ENCODE results near the gene RSL1D1.

Gene RSL1D1

GRCh38 chr16:11869353-11870228 lies 18.2 kb upstream of the RSL1D1 start:
- TF ChIP-seq POLR2A (IDR thresholded peaks at IDR 0.05; ENCODE audit: low read length): no peak
- no peak for TF ChIP-seq GATA1 (IDR thresholded peaks at IDR 0.05; ENCODE audit: low read depth, low read length)
- DNase-seq: no peak

GRCh38 chr16:11868412-11868980 lies 17.2 kb upstream of the RSL1D1 start:
- TF ChIP-seq POLR2A (IDR thresholded peaks at IDR 0.05; ENCODE audit: low read length) (no peak), GATA1 (IDR thresholded peaks at IDR 0.05; ENCODE audit: low read depth, low read length) (no peak)

GRCh38 chr16:11862489-11862888 lies 11.1 kb upstream of the RSL1D1 start:
- DNase-seq: no peak
- TF ChIP-seq POLR2A (IDR thresholded peaks at IDR 0.05; ENCODE audit: low read length) (no peak), GATA1 (IDR thresholded peaks at IDR 0.05; ENCODE audit: low read depth, low read length) (no peak)

More at GRCh38 chr16:11868412-11868980, 17.2 kb upstream of the RSL1D1 start:
- no peak for DNase-seq

- no peak for DNase-seq
- TF ChIP-seq GATA1 (IDR thresholded peaks at IDR 0.05; ENCODE audit: low read depth, low read length) (no peak), POLR2A (IDR thresholded peaks at IDR 0.05; ENCODE audit: low read length) (no peak)
Observed at GRCh38 chr16:11857161-11857560, 5.8 kb upstream of the RSL1D1 start.

- peak; percentile 30 to 60 for DNase-seq
- TF ChIP-seq GATA1 (IDR thresholded peaks at IDR 0.05; ENCODE audit: low read depth, low read length): no peak
Observed at GRCh38 chr16:11852092-11852809, 909 bp upstream of the RSL1D1 start.

GRCh38 chr16:11848842-11849241 lies 2.5 kb downstream of the RSL1D1 start:
- TF ChIP-seq GATA1 (IDR thresholded peaks at IDR 0.05; ENCODE audit: low read depth, low read length) (no peak), POLR2A (IDR thresholded peaks at IDR 0.05; ENCODE audit: low read length) (no peak)

GRCh38 chr16:11844499-11844898 lies 6.8 kb downstream of the RSL1D1 start:
- no peak for DNase-seq
- no peak for TF ChIP-seq POLR2A (IDR thresholded peaks at IDR 0.05; ENCODE audit: low read length)
- TF ChIP-seq GATA1 (IDR thresholded peaks at IDR 0.05; ENCODE audit: low read depth, low read length): no peak

More at GRCh38 chr16:11848842-11849241, 2.5 kb downstream of the RSL1D1 start:
- peak in 1 of 2 experiments; percentile 65 for DNase-seq

GRCh38 chr16:11843861-11844260 lies 7.5 kb downstream of the RSL1D1 start:
- DNase-seq: no peak
- no peak for TF ChIP-seq POLR2A (IDR thresholded peaks at IDR 0.05; ENCODE audit: low read length)
- no peak for TF ChIP-seq GATA1 (IDR thresholded peaks at IDR 0.05; ENCODE audit: low read depth, low read length)

GRCh38 chr16:11843206-11843605 lies 8.1 kb downstream of the RSL1D1 start:
- no peak for DNase-seq
- TF ChIP-seq GATA1 (IDR thresholded peaks at IDR 0.05; ENCODE audit: low read depth, low read length) (no peak), POLR2A (IDR thresholded peaks at IDR 0.05; ENCODE audit: low read length) (no peak)

- TF ChIP-seq POLR2A (IDR thresholded peaks at IDR 0.05; ENCODE audit: low read length) (no peak), GATA1 (IDR thresholded peaks at IDR 0.05; ENCODE audit: low read depth, low read length) (no peak)
- no peak for DNase-seq
Observed at GRCh38 chr16:11841026-11841425, 10.3 kb downstream of the RSL1D1 start.

- no peak for DNase-seq
- no peak for TF ChIP-seq POLR2A (IDR thresholded peaks at IDR 0.05; ENCODE audit: low read length)
- no peak for TF ChIP-seq GATA1 (IDR thresholded peaks at IDR 0.05; ENCODE audit: low read depth, low read length)
Observed at GRCh38 chr16:11836650-11837244, 14.6 kb downstream of the RSL1D1 start.

GRCh38 chr16:11835891-11836649 lies 15.3 kb downstream of the RSL1D1 start:
- DNase-seq: no peak
- TF ChIP-seq POLR2A (IDR thresholded peaks at IDR 0.05; ENCODE audit: low read length) (no peak), GATA1 (IDR thresholded peaks at IDR 0.05; ENCODE audit: low read depth, low read length) (no peak)

- TF ChIP-seq POLR2A (IDR thresholded peaks at IDR 0.05; ENCODE audit: low read length) (no peak), GATA1 (IDR thresholded peaks at IDR 0.05; ENCODE audit: low read depth, low read length) (no peak)
- no peak for DNase-seq
Observed at GRCh38 chr16:11835309-11835708, 16.0 kb downstream of the RSL1D1 start.
